Right atrium auricular region (tissue), 2 donors: Measurements from ENCODE around the gene HIPK4. TPM values are rescaled to one million over a fixed set of nuclear protein-coding genes. Genes with fewer than 3 reads are reported as not detected.
"Not testable (repeated sequence)": the region's sequence is repeated elsewhere in the genome, so short reads cannot be mapped to it uniquely, and the experiment has no call there.

Experiments used
- DNase-seq: peaks from one replicate; pipeline ENCODE4 v3.0.0-alpha.2; 2019; ENCODE audit warnings: low spot score
- H3K27ac ChIP-seq, 2 donors: fragments of 200-600 bp; sonication (generic); 1 replicate in 1 of 2; 2 replicates in 1 of 2; pipeline ENCODE4 v1.5.1; 2016 to 2019
- H3K27me3 ChIP-seq, 2 donors: fragments of 200-600 bp; sonication (generic); one replicate each; pipeline versions ENCODE4 v1.5.1 to v1.6.0; 2017 to 2019
- H3K36me3 ChIP-seq: fragments of 200-600 bp; sonication (generic); one replicate; pipeline ENCODE4 v1.5.1; 2016
- H3K4me1 ChIP-seq, 2 donors: fragments of 200-600 bp; sonication (generic); one replicate each; pipeline versions ENCODE4 v1.5.1 to v1.6.0; 2017 to 2019
- H3K4me3 ChIP-seq, 2 donors: fragments of 200-600 bp; sonication (generic); 1 replicate in 1 of 2; 2 replicates in 1 of 2; pipeline ENCODE4 v1.5.1; 2017 to 2019; ENCODE audit warnings: mild to moderate bottlenecking in 1 of 2, moderate library complexity in 1 of 2
- H3K9me3 ChIP-seq, 2 donors: fragments of 200-600 bp; sonication (generic); one replicate each; pipeline ENCODE4 v1.5.1; 2019
- CTCF ChIP-seq, 2 donors: fragments of 200-600 bp; sonication (generic); IDR thresholded peaks; one replicate each; pipeline ENCODE4 v1.5.1; 2019; ENCODE audit warnings: antibody characterized with exemption in 2 of 2
- total RNA-seq, 2 donors: library from RNA; depleted of rRNA; stranded (reverse); fragments of >200 nt; gene quantifications; one replicate each; pipeline ENCODE4 v1.1.0, GENCODE V29; 2016

HIPK4 gene
- total RNA-seq, 2 donors from 2014 or later: 1.0 TPM; not detected in 1

GRCh38 chr19:40374084-40374483 is 15.9 kb downstream of the HIPK4 start:
- H3K4me1 ChIP-seq: no peaks in the 10 kb centered on the region
- H3K27ac ChIP-seq: no peak overlapping the region
- DNase-seq: no peak
- H3K27me3 ChIP-seq: no peaks in the 10 kb centered on the region
- no peaks in the 10 kb centered on the region for H3K9me3 ChIP-seq
- H3K4me3 ChIP-seq: no peak overlapping the region
- peaks cover 66% of the 10 kb centered on the region for H3K36me3 ChIP-seq
- TF ChIP-seq CTCF (IDR thresholded peaks at IDR 0.05): no peak

- peaks cover 0 to under 1% of the 10 kb centered on the region in 2 donors for H3K4me1 ChIP-seq
- no peaks in the 10 kb centered on the region for H3K27me3 ChIP-seq
- H3K9me3 ChIP-seq: no peaks in the 10 kb centered on the region
- TF ChIP-seq CTCF (IDR thresholded peaks at IDR 0.05): no peak
- DNase-seq: no peak
- H3K36me3 ChIP-seq: peaks cover 78% of the 10 kb centered on the region
- no peak overlapping the region for H3K4me3 ChIP-seq
- H3K27ac ChIP-seq: no peak overlapping the region
Observed at GRCh38 chr19:40371802-40372122, 18.2 kb downstream of the HIPK4 start.

GRCh38 chr19:40370997-40371801 is 18.8 kb downstream of the HIPK4 start:
- Histone ChIP-seq H3K4me1 (peaks cover 0 to 6% of the 10 kb centered on the region in 2 donors), H3K9me3 (no peaks in the 10 kb centered on the region)
- DNase-seq: no peak

GRCh38 chr19:40370253-40370652 is 19.7 kb downstream of the HIPK4 start:
- not testable (repeated sequence) for DNase-seq, H3K27me3 ChIP-seq, H3K27ac ChIP-seq, H3K4me3 ChIP-seq, H3K9me3 ChIP-seq
- Histone ChIP-seq H3K36me3 (peaks cover 66% of the 10 kb centered on the region), H3K4me1 (peaks cover 0 to 15% of the 10 kb centered on the region in 2 donors)

More at GRCh38 chr19:40370997-40371801, 18.8 kb downstream of the HIPK4 start:
- H3K27me3 ChIP-seq: no peaks in the 10 kb centered on the region
- H3K27ac ChIP-seq: no peak overlapping the region
- H3K4me3 ChIP-seq: no peak overlapping the region
- TF ChIP-seq CTCF (IDR thresholded peaks at IDR 0.05): no peak
- peaks cover 73% of the 10 kb centered on the region for H3K36me3 ChIP-seq

GRCh38 chr19:40369797-40370196 is 20.2 kb downstream of the HIPK4 start:
- Histone ChIP-seq H3K27me3 (no peaks in the 10 kb centered on the region), H3K9me3 (no peaks in the 10 kb centered on the region), H3K36me3 (peaks cover 62% of the 10 kb centered on the region), H3K27ac (no peak overlapping the region), H3K4me3 (no peak overlapping the region), H3K4me1 (peaks cover 0 to 15% of the 10 kb centered on the region in 2 donors)
- no peak for TF ChIP-seq CTCF (IDR thresholded peaks at IDR 0.05)
- DNase-seq: no peak

- peaks cover 42% of the 10 kb centered on the region for H3K36me3 ChIP-seq
- TF ChIP-seq CTCF (IDR thresholded peaks at IDR 0.05): no peak
- H3K9me3 ChIP-seq: no peaks in the 10 kb centered on the region
- no peak overlapping the region for H3K4me3 ChIP-seq
- no peak for DNase-seq
- peaks cover 0 to 15% of the 10 kb centered on the region in 2 donors for H3K4me1 ChIP-seq
- H3K27ac ChIP-seq: no peak overlapping the region
- no peaks in the 10 kb centered on the region for H3K27me3 ChIP-seq
Observed at GRCh38 chr19:40367577-40368434, 22.2 kb downstream of the HIPK4 start.
